ENCODE data around the gene AUTS2. TPM values are rescaled to one million over a fixed set of nuclear protein-coding genes. Genes with fewer than 3 reads are reported as not detected.

The AUTS2 gene
- total RNA-seq, 4 donors from 2014 or later, result 14.9 to 27.2 (median 17.5) TPM

DNA sequence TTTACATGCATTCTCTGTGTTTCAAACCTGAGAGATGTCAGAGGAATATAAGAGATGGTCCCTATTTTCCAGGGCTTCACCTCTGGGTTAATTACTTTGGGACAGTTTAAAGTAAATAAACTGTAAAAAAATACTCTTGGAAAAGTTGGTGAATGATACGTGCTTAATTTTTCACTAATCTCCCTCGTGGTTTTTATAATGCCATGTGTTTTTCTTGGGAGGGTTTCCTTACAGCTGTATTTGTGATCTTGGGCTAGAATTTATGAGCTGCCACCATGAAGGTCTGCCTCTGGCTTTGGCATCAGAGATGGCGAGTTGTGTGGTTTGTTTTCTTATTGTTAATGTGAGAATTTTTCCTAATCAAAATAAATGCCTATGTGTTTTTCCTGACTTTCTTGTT lies 322.5 kb downstream of the AUTS2 start:
- intact Hi-C loops (cut with DNase I), result no loop called here
- Histone ChIP-seq H3K27me3 (no peaks in the 10 kb centered on the region), H3K4me1 (no peaks in the 10 kb centered on the region), H3K9me3 (no peaks in the 10 kb centered on the region), H3K4me3 (replicated peaks in 1 of 3) (no peak overlapping the region), H3K36me3 (no peaks in the 10 kb centered on the region), H3K27ac (no peak overlapping the region)
- WGBS, 2 donors, result 78 to 85% methylated on average over 3 of the region's 3 CpGs
- TF ChIP-seq POLR2A (IDR thresholded peaks at IDR 0.05), result no peak
- TF ChIP-seq, protein P1, sequence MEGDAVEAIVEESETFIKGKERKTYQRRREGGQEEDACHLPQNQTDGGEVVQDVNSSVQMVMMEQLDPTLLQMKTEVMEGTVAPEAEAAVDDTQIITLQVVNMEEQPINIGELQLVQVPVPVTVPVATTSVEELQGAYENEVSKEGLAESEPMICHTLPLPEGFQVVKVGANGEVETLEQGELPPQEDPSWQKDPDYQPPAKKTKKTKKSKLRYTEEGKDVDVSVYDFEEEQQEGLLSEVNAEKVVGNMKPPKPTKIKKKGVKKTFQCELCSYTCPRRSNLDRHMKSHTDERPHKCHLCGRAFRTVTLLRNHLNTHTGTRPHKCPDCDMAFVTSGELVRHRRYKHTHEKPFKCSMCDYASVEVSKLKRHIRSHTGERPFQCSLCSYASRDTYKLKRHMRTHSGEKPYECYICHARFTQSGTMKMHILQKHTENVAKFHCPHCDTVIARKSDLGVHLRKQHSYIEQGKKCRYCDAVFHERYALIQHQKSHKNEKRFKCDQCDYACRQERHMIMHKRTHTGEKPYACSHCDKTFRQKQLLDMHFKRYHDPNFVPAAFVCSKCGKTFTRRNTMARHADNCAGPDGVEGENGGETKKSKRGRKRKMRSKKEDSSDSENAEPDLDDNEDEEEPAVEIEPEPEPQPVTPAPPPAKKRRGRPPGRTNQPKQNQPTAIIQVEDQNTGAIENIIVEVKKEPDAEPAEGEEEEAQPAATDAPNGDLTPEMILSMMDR (IDR thresholded peaks at IDR 0.05), result no peak
- no peak for DNase-seq

DNA sequence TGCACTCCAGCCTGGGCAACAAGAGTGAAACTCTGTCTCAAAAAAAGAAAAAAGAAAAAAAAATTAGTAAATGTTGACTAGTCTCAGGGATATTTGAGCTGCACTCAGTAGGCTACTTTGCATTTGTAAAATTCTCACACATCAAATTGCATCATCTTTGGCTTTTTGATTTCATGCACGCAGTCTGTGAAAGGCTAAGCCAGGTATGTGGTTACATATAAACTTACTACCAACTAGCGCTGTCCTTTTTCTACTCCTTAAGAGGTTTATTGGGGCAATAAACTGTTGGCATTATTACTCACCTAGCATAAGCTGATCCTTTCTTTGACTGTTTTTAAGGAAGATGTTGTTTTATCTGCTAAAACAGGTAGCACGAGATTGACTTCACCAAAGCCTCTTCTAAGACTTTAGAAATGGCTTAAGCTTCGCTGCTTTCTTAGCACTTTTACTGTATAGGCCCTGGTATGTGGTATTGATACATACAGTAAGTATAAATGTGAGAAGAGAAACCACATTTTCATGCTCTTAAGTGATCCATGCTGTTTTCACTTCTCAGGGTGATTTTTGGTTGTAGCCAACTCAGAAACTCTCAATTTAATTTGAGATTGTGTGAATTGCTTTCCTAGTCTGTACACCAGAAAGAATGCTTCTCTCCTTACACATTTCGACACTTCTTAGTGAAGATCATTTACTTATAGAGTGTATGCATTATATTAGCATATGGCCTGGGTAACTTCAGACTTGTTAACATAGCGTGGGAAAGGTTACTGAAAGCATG lies 323.9 kb downstream of the AUTS2 start:
- Histone ChIP-seq H3K36me3 (no peaks in the 10 kb centered on the region), H3K27me3 (no peaks in the 10 kb centered on the region), H3K4me3 (replicated peaks in 1 of 3) (no peak overlapping the region), H3K4me1 (no peaks in the 10 kb centered on the region), H3K9me3 (no peaks in the 10 kb centered on the region), H3K27ac (no peak overlapping the region)
- TF ChIP-seq, protein P1 (IDR thresholded peaks at IDR 0.05), result no peak
- TF ChIP-seq POLR2A (IDR thresholded peaks at IDR 0.05), result no peak
- WGBS, 2 donors, result 96 to 97% methylated on average over 6 of the region's 6 CpGs
- intact Hi-C loops (cut with DNase I), result no loop called here
- no peak for DNase-seq

DNA sequence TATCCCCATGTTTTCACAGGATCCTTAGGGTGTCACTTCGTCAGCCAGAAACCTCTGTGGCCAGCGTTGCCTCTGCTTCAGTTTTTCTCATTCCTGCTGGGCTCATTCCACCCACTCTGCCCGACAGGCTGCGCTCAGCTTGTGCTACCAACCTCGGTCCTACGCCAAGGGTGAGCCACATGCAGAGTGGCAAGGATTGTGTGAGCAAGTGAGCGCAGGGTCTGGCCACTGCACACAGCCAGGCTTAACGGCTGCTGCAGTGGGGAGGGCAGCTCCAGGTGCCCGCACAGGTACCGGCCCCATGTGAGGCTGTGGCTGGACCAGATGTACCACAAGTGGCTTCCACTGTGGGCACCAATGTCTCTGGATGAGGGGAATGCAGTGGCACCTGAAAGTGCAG lies 329.2 kb downstream of the AUTS2 start:
- DNase-seq, result no peak
- TF ChIP-seq POLR2A (IDR thresholded peaks at IDR 0.05), result no peak
- TF ChIP-seq, protein P1 (IDR thresholded peaks at IDR 0.05), result no peak
- Histone ChIP-seq H3K9me3 (no peaks in the 10 kb centered on the region), H3K27me3 (no peaks in the 10 kb centered on the region), H3K4me1 (no peaks in the 10 kb centered on the region), H3K27ac (no peak overlapping the region), H3K36me3 (no peaks in the 10 kb centered on the region), H3K4me3 (replicated peaks in 1 of 3) (no peak overlapping the region)
- intact Hi-C loops (cut with DNase I), result no loop called here
- 97 to 98% methylated on average over 10 of the region's 10 CpGs for WGBS, 2 donors

DNA sequence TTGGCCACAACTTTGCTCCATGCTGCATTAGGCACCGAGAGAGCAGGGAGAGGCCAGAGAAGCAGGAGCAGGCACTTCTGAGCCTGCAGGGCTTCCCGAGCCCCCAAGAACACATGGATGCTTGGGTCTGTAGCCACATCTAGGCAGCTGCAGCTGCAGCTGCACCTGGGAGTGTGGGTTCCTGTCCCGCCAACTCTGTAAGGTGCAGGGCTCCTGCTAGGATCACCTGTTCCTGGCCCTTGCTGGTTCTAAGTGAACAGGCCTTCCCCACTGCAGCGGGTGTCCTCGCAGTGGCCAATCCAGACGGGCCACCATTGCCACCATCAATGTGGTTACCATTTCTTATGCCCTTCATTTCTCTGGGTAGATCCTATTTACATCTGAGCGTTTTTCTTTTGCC lies 330.3 kb downstream of the AUTS2 start:
- H3K4me1 ChIP-seq, result no peaks in the 10 kb centered on the region
- no peaks in the 10 kb centered on the region for H3K36me3 ChIP-seq
- H3K9me3 ChIP-seq, result no peaks in the 10 kb centered on the region
- WGBS, 2 donors, result 95 to 96% methylated on average over 4 to 7 of the region's 7 CpGs
- no peak overlapping the region for H3K4me3 ChIP-seq (replicated peaks in 1 of 3)
- intact Hi-C loops (cut with DNase I), result no loop called here
- H3K27ac ChIP-seq, result no peak overlapping the region
- TF ChIP-seq, protein P1 (IDR thresholded peaks at IDR 0.05), result no peak
- no peak for TF ChIP-seq POLR2A (IDR thresholded peaks at IDR 0.05)
- H3K27me3 ChIP-seq, result no peaks in the 10 kb centered on the region
- no peak for DNase-seq

DNA sequence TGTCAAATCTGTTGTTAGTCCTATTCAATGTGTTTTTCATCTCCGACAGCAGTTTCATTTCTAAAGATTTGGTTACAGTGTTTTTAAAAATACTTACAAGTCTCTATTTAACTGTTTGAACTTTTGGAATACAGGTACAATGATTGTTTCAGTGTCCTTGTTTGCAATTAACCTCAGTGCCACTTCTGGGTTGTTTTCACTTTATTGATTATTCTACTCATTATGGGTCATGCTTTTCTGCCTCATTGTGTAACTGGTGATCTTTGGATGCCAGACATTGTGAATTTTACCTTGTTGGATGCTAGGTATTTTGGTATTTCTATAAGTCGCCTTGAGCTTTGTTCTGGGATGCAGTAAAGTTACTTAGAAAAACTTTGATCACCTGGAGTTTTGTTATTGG lies 331.3 kb downstream of the AUTS2 start:
- 91 to 97% methylated on average over 2 of the region's 2 CpGs for WGBS, 2 donors
- no peaks in the 10 kb centered on the region for H3K4me1 ChIP-seq

More for the DNA sequence above, 331.3 kb downstream of the AUTS2 start:
- intact Hi-C loops (cut with DNase I), result no loop called here
- no peaks in the 10 kb centered on the region for H3K9me3 ChIP-seq
- no peak overlapping the region for H3K4me3 ChIP-seq (replicated peaks in 1 of 3)
- TF ChIP-seq, protein P1 (IDR thresholded peaks at IDR 0.05), result no peak
- no peak for TF ChIP-seq POLR2A (IDR thresholded peaks at IDR 0.05)
- no peak for DNase-seq
- no peaks in the 10 kb centered on the region for H3K27me3 ChIP-seq
- no peak overlapping the region for H3K27ac ChIP-seq
- no peaks in the 10 kb centered on the region for H3K36me3 ChIP-seq

All from thyroid gland (tissue), 4 donors.